Esophagus muscularis mucosa (tissue), 4 donors: ENCODE data around the gene NPHP1.
"Not testable (repeated sequence)": the region's sequence is repeated elsewhere in the genome, so short reads cannot be mapped to it uniquely, and the experiment has no call there.

Source experiments
- EP300 ChIP-seq: sonication (generic); formaldehyde crosslinking; IDR thresholded peaks from one replicate; pipeline ENCODE4 v1.6.1; 2017; ENCODE audit warnings: antibody characterized with exemption
- POLR2AphosphoS5 ChIP-seq, 2 donors: sonication (generic); formaldehyde crosslinking; IDR thresholded peaks; one replicate each; pipeline ENCODE4 v1.6.1; 2017; ENCODE audit warnings: antibody characterized with exemption in 2 of 2
- TF ChIP-seq, protein P1 (sequence below), 3 experiments: fragments of 200-600 bp in 2 of 3; fragments of 450-650 bp in 1 of 3; sonication (generic) in 2 of 3; IDR thresholded peaks; one replicate each; pipeline ENCODE4 v1.5.1; 2017 to 2019; ENCODE audit warnings: antibody characterized with exemption in 3 of 3, mild to moderate bottlenecking in 2 of 3, moderate library complexity in 1 of 3

DNA sequence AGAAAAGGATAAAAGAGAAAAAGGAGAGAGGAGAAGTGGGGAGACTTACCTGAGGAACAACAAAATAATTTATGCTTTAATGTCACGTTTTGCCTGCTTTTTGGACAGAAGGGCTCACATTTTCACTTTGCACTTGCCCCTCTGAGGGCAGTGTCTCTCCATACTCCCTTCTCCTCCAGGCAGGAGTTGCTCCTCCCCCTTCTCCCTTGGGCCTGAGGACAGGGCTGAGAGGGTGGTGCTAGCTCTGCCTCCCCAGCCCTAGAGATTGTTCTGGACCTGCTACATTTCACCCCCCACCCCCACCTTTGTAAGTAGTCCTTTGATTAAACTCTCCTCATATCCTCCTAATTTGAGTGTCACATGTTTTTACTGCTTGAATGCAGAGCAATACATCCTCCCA, 25.1 kb upstream of the NPHP1 start:
- TF ChIP-seq POLR2AphosphoS5 (IDR thresholded peaks at IDR 0.05); EP300: not testable (repeated sequence)
- TF ChIP-seq, protein P1, sequence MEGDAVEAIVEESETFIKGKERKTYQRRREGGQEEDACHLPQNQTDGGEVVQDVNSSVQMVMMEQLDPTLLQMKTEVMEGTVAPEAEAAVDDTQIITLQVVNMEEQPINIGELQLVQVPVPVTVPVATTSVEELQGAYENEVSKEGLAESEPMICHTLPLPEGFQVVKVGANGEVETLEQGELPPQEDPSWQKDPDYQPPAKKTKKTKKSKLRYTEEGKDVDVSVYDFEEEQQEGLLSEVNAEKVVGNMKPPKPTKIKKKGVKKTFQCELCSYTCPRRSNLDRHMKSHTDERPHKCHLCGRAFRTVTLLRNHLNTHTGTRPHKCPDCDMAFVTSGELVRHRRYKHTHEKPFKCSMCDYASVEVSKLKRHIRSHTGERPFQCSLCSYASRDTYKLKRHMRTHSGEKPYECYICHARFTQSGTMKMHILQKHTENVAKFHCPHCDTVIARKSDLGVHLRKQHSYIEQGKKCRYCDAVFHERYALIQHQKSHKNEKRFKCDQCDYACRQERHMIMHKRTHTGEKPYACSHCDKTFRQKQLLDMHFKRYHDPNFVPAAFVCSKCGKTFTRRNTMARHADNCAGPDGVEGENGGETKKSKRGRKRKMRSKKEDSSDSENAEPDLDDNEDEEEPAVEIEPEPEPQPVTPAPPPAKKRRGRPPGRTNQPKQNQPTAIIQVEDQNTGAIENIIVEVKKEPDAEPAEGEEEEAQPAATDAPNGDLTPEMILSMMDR (IDR thresholded peaks at IDR 0.05) = not testable (repeated sequence)
